SH-SY5Y (cell line): ENCODE results near the gene OR9A2.

Experiments used
- GATA2 ChIP-seq: IDR thresholded peaks from 2 replicates; pipeline ENCODE4 v1.6.1; 2011; ENCODE audit warnings: mild to moderate bottlenecking, low read depth, low read length
- GATA3 ChIP-seq: IDR thresholded peaks from 2 replicates; pipeline ENCODE4 v1.6.1; 2011; ENCODE audit warnings: low read depth, mild to moderate bottlenecking, low read length, moderate library complexity

Gene OR9A2

DNA sequence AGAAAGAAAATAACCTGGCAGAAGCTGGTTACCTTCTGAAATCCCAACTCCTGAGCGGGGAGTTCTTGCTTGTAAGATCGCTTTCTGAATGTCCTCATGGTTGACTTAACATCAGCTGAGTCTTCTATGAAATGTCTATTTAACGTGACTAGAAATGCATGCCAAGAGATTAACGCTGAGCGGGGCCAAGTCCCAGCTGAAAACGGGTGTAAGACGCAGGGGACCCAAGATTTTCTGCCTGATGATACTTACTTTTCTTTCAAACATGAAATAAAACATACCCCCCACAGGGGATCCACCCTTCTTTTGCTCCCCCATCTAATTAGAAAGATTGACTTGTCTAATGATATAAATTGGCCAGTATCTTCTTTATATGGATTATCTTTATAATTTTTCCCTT is 14.9 kb downstream of the OR9A2 start:
- no peak for TF ChIP-seq GATA2
- TF ChIP-seq GATA3 = no peak

DNA sequence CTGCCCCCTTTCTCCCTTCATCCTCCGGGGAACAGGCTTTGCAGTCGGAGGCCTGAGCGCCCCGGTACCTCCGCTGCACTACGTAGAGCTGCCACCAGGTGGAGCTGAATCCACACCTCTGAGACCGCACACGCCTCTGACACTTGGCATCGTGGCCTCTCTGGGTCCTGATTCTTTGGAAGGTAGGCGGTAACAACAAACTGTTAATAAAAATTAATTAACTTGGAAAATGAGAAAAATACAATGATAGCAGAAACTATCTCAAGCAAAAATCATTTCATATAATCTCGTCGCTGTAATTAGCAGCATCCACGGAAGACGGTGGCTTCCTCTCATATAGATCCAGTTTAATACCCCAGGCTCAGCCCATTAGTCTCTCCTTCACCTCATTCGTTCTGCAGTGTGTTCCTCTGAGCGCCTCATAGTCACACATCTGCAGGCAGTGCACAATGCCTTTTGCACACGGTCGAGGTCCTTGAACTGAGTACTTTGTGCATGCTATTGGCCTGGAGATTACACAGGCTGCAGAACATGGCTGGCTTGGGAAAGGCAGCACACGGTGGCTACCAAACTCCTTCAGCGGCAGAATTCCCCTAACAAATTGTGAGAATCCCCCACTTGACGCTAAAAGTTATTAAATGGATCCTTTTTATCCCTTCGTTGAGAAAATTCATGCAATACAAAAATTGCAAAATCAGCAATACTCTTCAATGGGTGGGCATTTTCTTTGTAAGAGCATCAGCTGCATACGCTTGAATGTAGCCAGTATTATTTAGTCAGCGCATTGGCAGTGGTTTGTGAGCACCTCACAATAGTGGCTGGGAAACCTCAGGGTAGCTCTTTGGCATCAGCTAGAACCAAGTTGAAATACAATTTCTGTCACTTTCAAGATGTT is 18.7 kb downstream of the OR9A2 start:
- TF ChIP-seq GATA2 (no peak), GATA3 (no peak)

DNA sequence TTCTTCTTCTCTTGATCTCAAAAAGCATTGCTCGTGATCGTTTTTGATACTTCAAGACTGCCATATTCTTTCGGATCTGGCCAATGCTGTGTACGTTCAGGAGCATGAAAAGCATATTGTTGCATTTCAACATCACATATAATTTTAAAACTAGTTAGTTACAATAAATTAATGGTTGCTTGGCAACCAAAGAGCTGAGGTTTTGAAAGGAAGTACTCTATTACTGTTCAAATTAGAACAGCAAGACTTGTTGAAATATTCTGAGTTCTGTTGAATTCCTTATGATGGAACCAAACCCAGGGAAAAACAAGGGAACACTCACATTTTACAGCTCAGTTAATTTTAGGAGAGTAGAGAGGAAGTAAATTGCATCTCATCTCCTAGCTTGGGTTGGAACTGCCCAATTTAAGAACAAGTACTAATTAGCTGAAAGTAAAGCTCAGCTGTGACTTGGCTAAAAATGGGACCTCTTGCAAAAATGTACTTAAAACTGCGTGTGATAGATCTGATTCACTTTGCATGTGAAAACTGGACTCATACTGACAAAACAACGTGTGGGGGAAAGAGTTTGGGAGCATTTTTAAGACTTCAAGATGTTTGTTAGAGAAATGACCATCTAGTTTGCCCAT is 21.2 kb downstream of the OR9A2 start:
- TF ChIP-seq GATA3 (no peak), GATA2 (no peak)

DNA sequence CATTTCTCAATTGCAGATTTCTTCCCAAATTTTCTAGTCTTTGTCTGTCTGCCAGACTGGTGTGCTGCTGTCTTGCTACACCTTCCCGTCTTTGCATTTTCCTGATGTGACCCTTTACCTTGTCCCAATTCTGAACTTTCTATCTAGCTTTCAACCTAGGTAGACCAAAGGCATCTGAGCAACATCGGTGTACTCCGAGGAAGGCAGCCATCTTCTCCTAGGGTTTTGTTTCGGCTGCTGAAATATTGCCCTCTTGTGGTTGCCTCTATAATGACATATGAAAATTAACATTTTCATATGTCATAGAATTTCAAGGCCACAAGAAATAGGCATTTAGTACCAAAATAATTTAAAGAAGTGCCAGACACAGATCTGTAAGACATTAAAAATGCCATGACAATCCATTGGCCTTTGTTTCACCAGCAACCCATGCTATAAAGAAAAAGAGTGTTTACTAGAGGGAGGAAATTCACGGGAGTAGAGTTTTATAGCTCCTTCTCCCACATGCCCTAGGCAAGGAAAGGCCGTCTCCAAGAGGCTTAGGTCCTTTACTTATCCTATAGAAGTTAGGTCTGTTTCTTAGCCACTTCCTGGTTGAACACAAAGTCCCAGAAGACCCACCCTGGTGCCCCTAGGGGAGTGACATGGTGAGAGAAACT is 23.4 kb downstream of the OR9A2 start:
- TF ChIP-seq GATA2 (no peak), GATA3 (no peak)

DNA sequence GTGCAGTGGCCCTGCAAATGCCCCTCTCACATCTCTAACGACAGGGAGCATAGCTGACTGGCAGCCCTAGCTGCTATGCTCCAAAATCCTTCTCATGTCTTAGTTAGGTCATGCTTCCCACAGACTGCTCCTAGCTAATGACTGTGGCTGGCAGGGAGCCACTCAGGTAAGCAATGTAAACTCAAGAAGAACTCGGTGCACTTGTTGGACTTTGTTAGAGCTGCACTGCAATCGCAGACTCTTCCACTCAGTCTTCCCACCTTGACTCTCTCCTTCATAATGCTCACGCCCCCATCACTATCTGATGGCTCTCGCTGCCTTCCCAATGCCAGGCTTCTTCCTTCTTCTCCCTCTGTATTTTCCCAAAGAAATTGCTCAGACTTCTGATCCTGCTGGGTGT is 24.0 kb downstream of the OR9A2 start:
- no peak for TF ChIP-seq GATA3

DNA sequence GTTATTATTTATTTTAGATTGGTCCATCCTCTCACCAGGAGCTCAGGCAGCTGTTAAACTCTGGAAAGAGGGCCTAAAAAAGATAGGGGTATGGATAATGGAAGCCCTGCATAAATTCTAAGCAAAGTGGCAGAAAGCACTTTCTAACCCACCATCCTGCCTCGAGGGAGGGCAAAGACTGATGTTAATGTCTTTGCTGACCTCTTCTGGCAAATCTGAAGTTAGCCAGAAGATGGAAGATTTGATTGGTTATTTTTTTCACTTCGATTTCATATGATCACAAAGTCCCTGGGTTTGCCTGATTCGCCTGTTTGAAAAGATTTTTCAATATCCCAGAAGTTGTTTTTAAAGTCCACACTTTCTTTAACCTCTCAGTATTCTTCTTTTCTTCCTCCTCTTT is 24.8 kb downstream of the OR9A2 start:
- TF ChIP-seq GATA2 (no peak), GATA3 (no peak)

DNA sequence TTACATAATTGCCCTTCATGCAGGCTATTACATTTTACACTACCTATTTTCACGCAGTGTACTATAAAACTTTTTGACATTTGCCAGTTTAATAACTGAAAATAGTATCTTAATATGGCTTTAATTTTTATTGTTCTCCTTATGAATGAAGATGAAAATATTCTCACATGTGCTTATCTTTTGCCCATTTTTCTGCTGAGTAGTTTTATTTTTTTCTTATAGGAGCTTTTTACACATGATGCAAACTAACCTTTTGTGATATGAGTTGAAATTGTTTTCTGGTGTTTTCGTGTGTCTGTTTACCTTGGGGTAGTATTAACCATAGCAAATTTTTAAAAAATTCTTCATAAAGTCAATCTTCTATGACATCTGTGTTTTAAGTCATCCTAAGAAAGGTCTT is 26.3 kb downstream of the OR9A2 start:
- no peak for TF ChIP-seq GATA2
- no peak for TF ChIP-seq GATA3

DNA sequence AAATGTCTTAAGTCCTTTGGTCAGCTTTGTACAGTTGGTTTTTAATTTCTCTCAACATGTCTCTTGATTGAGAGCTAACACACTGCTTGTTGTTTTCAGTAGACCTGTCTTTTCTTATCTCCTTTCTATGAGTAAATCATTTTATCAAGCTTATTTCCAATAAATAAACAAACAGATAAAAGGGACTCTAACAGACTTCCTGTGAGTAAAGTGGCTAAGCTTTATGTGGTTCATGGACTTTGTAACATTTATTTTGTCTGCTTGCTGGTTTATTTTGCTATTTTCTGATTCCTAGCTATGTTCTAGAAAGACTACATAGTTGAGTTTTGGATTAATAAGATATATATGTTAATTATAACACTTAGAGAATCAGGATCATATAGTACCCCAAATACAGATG is 27.1 kb downstream of the OR9A2 start:
- no peak for TF ChIP-seq GATA2
- TF ChIP-seq GATA3 = no peak

DNA sequence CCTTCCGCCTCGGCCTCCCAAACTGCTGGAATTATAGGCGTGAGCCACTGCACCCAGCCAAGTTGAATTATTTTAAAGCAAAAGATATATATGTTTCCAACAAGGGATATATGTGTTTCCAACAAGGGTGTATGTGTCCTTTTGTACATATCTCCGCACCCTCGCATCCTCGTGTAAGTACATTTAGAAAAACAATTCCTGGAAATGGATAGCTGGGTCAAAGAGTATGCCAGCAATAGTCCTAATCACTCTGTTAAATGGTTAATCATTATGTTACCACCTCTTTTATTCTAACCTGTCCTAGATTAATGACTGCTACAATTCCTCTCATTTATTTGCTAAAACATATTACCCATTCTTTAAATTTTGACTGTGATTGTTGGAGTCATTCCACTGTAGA is 28.0 kb downstream of the OR9A2 start:
- no peak for TF ChIP-seq GATA2
- TF ChIP-seq GATA3 = no peak

DNA sequence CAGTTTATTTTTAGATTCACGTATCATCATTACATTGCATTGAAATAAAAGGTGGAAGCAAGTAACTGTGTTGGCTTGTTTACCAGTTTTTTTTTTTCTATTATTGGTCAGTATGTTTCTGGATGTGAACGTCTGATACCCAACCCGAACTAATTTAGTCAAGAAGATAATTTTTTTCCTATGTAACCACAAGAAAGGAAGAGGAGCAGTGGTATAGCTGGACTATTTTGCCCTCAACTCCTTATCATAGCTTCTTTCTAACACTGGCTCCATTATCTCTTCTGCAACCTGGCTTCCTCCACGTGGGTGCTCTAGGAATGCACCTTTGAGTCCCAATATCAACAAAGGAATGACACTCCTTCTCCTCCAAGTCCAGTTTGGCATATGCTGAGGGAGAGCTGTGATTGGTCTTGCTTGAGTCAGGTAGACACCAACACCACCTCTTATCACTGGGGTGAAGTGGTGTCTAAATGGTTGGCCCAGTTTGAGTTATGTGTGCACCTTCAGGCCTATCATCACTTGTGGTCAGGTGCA is 29.4 kb downstream of the OR9A2 start:
- TF ChIP-seq GATA3 (no peak), GATA2 (no peak)

DNA sequence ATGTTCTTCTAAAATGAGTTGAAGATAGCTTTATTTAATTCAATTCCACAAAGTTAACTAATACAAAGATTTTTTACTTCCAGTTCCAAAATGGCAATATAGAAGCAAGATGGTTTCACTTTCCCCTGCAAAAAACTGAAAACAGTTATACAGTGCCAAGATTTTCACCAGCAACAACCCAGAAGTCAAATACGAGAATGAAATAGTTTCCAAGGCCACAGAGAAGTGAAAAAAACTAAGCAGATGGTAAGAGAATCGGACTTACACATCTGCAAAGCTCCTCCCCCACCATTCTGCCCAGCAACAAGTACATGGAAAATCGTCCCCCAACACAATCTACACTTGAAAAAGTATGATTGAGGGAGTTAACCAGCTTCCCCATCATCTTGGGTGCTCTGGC is 34.5 kb downstream of the OR9A2 start:
- TF ChIP-seq GATA2 = no peak
- TF ChIP-seq GATA3 = no peak

DNA sequence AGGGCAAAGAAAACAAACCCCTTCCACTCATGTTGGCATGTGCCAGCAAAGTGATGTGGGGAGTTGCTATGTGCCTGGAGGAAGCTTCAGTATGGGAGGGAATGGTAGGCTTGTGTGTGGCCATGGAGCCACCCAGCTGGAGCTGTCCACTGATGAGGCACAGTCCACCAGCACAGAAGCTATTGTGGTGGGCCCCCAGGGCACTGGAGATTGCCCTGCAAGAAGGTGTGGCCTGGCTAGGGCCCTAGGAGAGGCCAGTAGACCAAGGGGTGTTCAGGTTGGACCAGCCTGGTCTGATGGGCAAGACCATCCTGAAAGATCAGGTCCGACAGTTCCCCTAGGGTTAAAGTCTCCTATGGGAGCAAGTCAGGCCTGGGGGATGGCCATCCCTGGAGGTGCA is 42.6 kb downstream of the OR9A2 start:
- TF ChIP-seq GATA2 (no peak), GATA3 (no peak)

DNA sequence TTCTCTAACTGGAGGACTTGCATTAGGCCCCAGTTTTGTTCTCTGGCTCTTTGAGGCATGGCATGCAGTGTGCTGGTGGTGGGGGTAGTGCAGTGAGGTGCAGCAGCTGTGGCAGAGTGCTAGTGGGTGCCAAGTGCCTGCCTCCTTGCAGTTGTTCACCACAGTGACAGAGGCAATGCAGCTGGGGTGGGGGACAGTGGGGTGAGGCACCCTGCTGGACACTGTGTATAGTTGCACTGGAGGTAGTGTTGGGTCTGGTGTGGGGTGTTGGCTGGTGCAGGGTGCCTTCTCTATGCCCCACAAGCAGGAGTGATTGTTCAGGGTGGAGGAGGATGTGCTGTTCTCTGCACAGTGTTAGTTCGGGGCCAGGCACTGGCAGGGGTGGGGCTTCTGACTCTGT is 43.1 kb downstream of the OR9A2 start:
- TF ChIP-seq GATA3 = no peak
- TF ChIP-seq GATA2 = no peak
